Liver (tissue), 3 donors: ENCODE measurements around the gene GUCY1A1.

Source experiments
- CTCF ChIP-seq: fragments of 150-350 bp; IDR thresholded peaks from 2 replicates; pipeline ENCODE4 v1.5.1; 2017; ENCODE audit warnings: improper control_type of control experiment, low read depth, low read length; ENCODE audit not compliant: missing input control
- GABPA ChIP-seq, 2 donors: IDR thresholded peaks in 1 of 2; conservative IDR thresholded peaks in 1 of 2; 2 replicates each; pipeline ENCODE4 v1.6.1; 2016; ENCODE audit warnings: antibody characterized with exemption in 2 of 2, mild to moderate bottlenecking in 1 of 2, moderate library complexity in 1 of 2
- HNF4A ChIP-seq, 2 donors: conservative IDR thresholded peaks; 2 replicates each; pipeline ENCODE4 v1.6.1; 2016; ENCODE audit warnings: antibody characterized with exemption in 2 of 2, mild to moderate bottlenecking in 2 of 2
- REST ChIP-seq: IDR thresholded peaks from 2 replicates; pipeline ENCODE4 v1.6.1; 2016; ENCODE audit warnings: antibody characterized with exemption, mild to moderate bottlenecking
- SP1 ChIP-seq: IDR thresholded peaks from 2 replicates; pipeline ENCODE4 v1.6.1; 2018; ENCODE audit warnings: antibody characterized with exemption, mild to moderate bottlenecking
- TAF1 ChIP-seq: conservative IDR thresholded peaks from 2 replicates; pipeline ENCODE4 v1.6.1; 2016; ENCODE audit warnings: antibody characterized with exemption, mild to moderate bottlenecking
- YY1 ChIP-seq: IDR thresholded peaks from 2 replicates; pipeline ENCODE4 v1.6.1; 2016; ENCODE audit warnings: antibody characterized with exemption, mild to moderate bottlenecking
- donor health status: healthy.
- donor health status: healthy.

- no peak for TF ChIP-seq SP1
- TF ChIP-seq CTCF: no peak
- no peak for TF ChIP-seq GABPA (IDR thresholded peaks at IDR 0.05 in 1 of 2, conservative IDR thresholded peaks at IDR 0.05 in 1 of 2)
- no peak for TF ChIP-seq REST
- TF ChIP-seq HNF4A (conservative IDR thresholded peaks at IDR 0.05): no peak
- no peak for TF ChIP-seq YY1
- TF ChIP-seq TAF1: no peak
These were observed 35.2 kb downstream of the GUCY1A1 start for GRCh38 chr4:155701827-155702226.
